KMS-11 (cell line): ENCODE data around the gene TIAM1.

Experiments used
- H2AFZ ChIP-seq: fragments of 200-600 bp; sonication (generic); 2 replicates; pipeline ENCODE4 v1.6.1; 2016; ENCODE audit warnings: antibody characterized with exemption, mixed run types, low read depth
- H3K27ac ChIP-seq: fragments of 200-600 bp; sonication (generic); 2 replicates; pipeline ENCODE4 v1.6.1; 2016; ENCODE audit warnings: mild to moderate bottlenecking, mixed run types
- H3K27me3 ChIP-seq: fragments of 200-600 bp; sonication (generic); 2 replicates; pipeline ENCODE4 v1.6.1; 2017; ENCODE audit warnings: mild to moderate bottlenecking, low read depth, mixed run types, moderate library complexity; ENCODE audit not compliant: insufficient read depth
- H3K36me3 ChIP-seq: fragments of 200-600 bp; sonication (generic); 2 replicates; pipeline ENCODE4 v1.6.1; 2017; ENCODE audit warnings: mild to moderate bottlenecking, mixed run types; ENCODE audit not compliant: insufficient read depth
- H3K4me1 ChIP-seq: fragments of 200-600 bp; sonication (generic); 2 replicates; pipeline ENCODE4 v1.6.1; 2016; ENCODE audit warnings: mild to moderate bottlenecking, low read depth, mixed run types; ENCODE audit not compliant: poor library complexity, severe bottlenecking
- H3K4me2 ChIP-seq: fragments of 200-600 bp; sonication (generic); 2 replicates; pipeline ENCODE4 v1.7.0; 2016; ENCODE audit warnings: mild to moderate bottlenecking, mixed run types
- H3K4me3 ChIP-seq: fragments of 200-600 bp; sonication (generic); IDR thresholded peaks from 2 replicates; pipeline ENCODE4 v1.6.1; 2017; ENCODE audit warnings: low read depth, low read length, mixed read lengths; ENCODE audit not compliant: insufficient read depth
- H3K79me2 ChIP-seq: fragments of 200-600 bp; sonication (generic); 2 replicates; pipeline ENCODE4 v1.6.1; 2016; ENCODE audit warnings: low read depth, mixed run types; ENCODE audit not compliant: insufficient read depth
- H3K9ac ChIP-seq: fragments of 200-600 bp; sonication (generic); 2 replicates; pipeline ENCODE4 v1.6.1; 2016; ENCODE audit warnings: mild to moderate bottlenecking, mixed run types
- H4K20me1 ChIP-seq: fragments of 200-600 bp; sonication (generic); 2 replicates; pipeline ENCODE4 v1.6.1; 2016; ENCODE audit warnings: mild to moderate bottlenecking, mixed run types; ENCODE audit not compliant: insufficient read depth
- TF ChIP-seq, protein P1 (sequence below): fragments of 200-600 bp; sonication (generic); conservative IDR thresholded peaks from 2 replicates; pipeline ENCODE4 v1.6.1; 2017; ENCODE audit warnings: low read depth, mild to moderate bottlenecking, antibody characterized with exemption, low read length, moderate library complexity, mixed read lengths

Gene TIAM1

DNA sequence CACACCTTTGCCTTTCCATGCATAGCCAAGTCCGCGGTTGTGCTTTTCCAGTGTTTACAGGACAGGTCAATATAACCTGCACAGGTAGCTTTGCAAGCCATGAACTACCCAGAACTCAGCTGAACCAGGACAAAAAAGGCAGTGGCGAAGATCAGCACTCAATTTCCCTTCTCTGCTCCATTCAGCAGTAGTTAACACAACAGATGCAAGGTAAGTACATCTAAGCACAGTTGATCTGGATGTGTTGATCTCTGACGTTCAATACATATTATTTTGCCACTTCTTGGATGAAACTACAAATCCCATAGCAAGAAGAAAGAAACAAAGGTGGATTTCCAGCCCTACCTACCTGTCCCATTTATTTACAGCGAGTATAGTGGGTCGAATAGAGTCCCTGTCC lies 159.2 kb downstream of the TIAM1 start:
- Histone ChIP-seq H3K27me3 (0 out of 2 replicates have a peak, but pooled peaks cover 4% of the 10 kb centered on the region), H3K4me2 (no peak overlapping the region), H3K79me2 (no peaks in the 10 kb centered on the region), H2AFZ (no peak overlapping the region), H3K4me1 (no peaks in the 10 kb centered on the region), H3K4me3 (no peak overlapping the region), H3K36me3 (no peaks in the 10 kb centered on the region), H3K27ac (no peak overlapping the region), H4K20me1 (no peaks in the 10 kb centered on the region), H3K9ac (no peak overlapping the region)
- TF ChIP-seq, protein P1, sequence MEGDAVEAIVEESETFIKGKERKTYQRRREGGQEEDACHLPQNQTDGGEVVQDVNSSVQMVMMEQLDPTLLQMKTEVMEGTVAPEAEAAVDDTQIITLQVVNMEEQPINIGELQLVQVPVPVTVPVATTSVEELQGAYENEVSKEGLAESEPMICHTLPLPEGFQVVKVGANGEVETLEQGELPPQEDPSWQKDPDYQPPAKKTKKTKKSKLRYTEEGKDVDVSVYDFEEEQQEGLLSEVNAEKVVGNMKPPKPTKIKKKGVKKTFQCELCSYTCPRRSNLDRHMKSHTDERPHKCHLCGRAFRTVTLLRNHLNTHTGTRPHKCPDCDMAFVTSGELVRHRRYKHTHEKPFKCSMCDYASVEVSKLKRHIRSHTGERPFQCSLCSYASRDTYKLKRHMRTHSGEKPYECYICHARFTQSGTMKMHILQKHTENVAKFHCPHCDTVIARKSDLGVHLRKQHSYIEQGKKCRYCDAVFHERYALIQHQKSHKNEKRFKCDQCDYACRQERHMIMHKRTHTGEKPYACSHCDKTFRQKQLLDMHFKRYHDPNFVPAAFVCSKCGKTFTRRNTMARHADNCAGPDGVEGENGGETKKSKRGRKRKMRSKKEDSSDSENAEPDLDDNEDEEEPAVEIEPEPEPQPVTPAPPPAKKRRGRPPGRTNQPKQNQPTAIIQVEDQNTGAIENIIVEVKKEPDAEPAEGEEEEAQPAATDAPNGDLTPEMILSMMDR, result no peak

DNA sequence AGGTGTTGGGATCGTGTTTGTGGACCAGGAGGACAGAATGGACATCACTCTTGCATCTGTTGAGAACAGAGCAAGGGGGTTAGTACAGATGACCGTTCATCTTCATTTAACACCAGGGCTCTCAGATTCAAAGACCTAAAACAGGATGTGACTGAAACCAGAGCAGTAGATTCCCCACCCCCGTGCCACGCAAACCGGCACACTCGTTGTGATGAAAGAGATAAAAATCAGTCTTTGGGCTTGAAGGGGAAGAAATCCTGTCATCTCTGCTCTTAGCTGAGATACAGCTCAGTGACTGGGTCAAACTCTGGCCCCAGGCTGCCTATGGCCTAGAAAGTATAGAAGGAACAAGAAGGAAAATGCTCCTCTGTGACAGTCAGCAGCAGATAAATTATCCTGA lies 159.6 kb downstream of the TIAM1 start:
- no peaks in the 10 kb centered on the region for H3K79me2 ChIP-seq
- no peak overlapping the region for H3K9ac ChIP-seq
- H3K27ac ChIP-seq, result no peak overlapping the region
- no peak overlapping the region for H3K4me2 ChIP-seq
- H3K27me3 ChIP-seq, result 0 out of 2 replicates have a peak, but pooled peaks cover 4% of the 10 kb centered on the region
- H3K4me3 ChIP-seq, result no peak overlapping the region
- TF ChIP-seq, protein P1, result no peak
- no peaks in the 10 kb centered on the region for H3K4me1 ChIP-seq
- H4K20me1 ChIP-seq, result no peaks in the 10 kb centered on the region
- no peaks in the 10 kb centered on the region for H3K36me3 ChIP-seq
- no peak overlapping the region for H2AFZ ChIP-seq

DNA sequence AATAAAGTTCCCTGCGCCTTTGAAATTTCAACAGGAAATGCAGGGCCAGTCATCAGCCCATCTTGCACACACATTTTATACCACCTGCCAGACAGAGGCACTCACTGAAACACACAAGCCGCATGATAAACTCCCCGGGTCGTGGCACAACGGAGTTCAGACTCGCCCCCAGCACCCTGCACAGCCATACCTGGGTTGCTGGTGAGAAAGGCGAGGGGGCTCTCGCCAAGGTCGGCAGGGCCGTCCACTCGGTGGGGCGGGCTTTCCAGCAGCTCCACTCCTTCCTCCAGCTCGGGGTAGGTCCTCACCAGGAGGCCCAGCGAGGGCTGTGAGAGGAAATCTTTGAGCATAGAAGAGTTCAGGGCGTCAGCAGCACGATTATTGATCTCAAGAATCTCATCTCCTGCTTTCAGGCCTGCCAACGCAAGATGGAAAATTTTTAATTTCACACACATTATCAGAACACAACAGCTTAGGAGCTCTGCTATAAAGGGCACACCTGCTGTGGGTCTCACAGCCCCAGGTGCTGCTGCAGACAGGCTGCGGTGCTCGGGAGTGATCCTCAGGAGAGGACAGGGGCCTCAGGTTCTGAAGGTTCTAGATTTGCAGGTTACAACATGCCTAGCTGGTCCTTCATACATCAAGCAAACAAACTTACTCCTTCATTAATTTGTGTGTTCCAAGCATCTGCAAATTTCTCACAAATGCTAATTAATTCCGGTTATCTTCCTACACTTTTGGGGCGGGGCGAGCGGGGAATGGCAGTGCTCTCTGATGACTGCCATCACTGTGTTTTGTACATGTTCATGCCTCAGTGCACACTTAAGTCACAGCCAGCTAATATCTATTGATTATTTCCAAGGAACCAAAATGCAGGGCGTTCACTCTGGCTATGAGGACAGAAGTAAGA lies 161.6 kb downstream of the TIAM1 start:
- Histone ChIP-seq H3K4me3 (no peak overlapping the region), H4K20me1 (no peaks in the 10 kb centered on the region), H3K4me2 (no peak overlapping the region), H3K4me1 (no peaks in the 10 kb centered on the region), H3K27ac (no peak overlapping the region), H2AFZ (no peak overlapping the region), H3K36me3 (no peaks in the 10 kb centered on the region), H3K27me3 (0 out of 2 replicates have a peak, but pooled peaks cover 4% of the 10 kb centered on the region), H3K79me2 (no peaks in the 10 kb centered on the region), H3K9ac (no peak overlapping the region)
- TF ChIP-seq, protein P1, result no peak

DNA sequence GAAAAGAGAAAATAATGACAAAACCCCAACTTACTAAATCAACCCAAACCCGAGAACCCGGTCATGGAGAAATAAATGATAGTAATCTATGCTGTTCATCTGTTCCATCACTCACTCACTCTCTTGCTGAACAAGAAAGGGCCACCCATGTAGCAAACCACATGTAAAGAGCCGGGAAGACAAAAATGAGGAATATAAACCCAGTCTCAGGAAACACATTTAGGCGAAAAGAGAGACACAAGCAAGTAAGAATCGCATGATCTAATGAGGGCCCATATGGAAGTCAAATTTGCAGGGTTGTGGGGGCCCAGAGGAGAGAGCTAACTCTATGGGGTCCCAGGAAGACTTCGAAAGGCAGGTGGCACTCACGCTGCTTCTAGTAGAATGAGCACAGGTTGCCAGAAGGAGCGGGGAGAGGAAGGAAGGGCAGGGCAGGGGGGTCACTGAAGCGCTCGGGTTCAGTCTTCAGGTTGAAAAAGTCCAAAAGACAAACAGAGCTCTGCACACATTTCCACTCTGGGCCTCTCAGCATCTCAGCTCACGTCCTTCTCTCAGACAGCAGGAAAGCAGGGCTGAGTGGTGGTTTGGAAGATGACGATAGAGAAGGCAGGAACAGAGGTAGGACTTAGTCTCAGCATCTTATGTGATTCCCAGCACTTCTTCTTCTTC lies 162.8 kb downstream of the TIAM1 start:
- H3K27me3 ChIP-seq, result no peaks in the 10 kb centered on the region
- no peak overlapping the region for H3K4me2 ChIP-seq
- TF ChIP-seq, protein P1, result no peak
- no peaks in the 10 kb centered on the region for H3K36me3 ChIP-seq
- H3K9ac ChIP-seq, result no peak overlapping the region
- H2AFZ ChIP-seq, result no peak overlapping the region
- no peaks in the 10 kb centered on the region for H3K79me2 ChIP-seq
- no peak overlapping the region for H3K4me3 ChIP-seq
- no peaks in the 10 kb centered on the region for H4K20me1 ChIP-seq
- no peaks in the 10 kb centered on the region for H3K4me1 ChIP-seq
- H3K27ac ChIP-seq, result no peak overlapping the region
